NCI-H2196 treated with DMSO at 0.1 percent for 48 hours (cell line): ENCODE results near the gene GRIPAP1.

Experiments
- DNase-seq: peaks from one replicate; lab custom pipeline; 2025; ENCODE audit not compliant: unreplicated experiment; lab: John Stamatoyannopoulos, UW

Gene GRIPAP1

DNA sequence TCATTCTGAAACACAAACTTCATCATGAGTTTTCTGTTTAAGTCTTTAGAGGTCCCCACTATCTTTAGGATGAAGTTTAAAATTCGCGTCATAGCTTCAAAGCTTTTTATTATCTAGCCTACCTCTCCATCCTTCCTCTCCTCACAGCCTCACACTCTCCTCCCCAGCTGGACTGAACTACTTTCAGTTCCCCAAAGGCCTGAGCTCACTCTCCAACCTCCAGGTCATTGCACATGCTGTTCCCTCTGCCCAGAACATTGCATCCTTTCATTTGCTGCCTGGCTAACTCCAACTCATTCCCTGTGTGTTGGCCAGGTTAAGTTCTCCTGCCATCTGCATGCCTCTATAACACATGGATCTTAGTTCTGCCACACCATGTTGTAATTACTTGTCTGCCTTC, 41.8 kb downstream of the GRIPAP1 start:
- no peak for DNase-seq

- DNase-seq: no peak
Measured at GRCh38 chrX:48958635-48959094, 43.4 kb downstream of the GRIPAP1 start.

DNA sequence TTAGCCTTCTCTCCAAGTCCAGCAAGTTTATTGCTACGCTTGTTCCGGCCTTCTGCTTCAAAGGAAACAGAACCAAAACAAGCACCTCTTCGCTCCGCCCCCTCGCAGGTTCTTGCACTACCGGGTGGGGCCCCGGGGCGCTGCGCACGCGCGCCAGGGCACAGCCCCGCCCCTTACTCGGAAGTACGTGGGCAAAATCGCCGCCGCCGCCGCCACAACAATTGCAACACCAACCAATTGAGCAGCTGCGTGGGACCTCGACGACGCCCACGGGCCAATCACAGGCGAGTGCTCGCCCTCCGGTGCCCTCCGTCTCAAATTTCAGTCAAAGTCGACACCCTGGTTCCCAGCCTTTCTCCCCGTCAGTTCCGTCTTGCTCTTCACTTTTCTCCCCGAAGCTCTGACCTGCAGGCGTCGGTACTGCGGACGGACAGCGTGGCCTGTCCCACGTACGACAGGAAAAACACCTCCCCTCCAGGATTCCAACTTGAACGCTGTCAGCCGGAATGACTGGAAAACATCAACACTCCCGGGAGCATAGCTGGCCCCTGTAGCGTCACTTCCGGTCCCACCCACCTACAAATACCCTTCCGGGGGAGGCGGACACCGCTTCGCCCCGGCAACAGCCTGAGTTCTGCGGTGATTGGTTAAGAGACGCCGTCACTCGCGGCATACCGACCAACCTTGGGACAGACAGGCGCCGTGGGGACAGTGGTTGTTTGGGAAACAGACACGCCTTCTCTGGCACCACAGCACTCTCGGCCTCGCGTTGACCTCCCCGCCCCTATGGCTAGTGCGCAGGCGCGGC, 44.0 kb downstream of the GRIPAP1 start:
- peak; percentile 93 for DNase-seq

- DNase-seq: peak; percentile 51
Measured at GRCh38 chrX:48957477-48957826, 44.6 kb downstream of the GRIPAP1 start, which contains the start of gene OTUD5. Gene OTUD5 (minus strand): TSS chrX:48957607. CDS start chrX:48957570, 37 bp downstream.

DNA sequence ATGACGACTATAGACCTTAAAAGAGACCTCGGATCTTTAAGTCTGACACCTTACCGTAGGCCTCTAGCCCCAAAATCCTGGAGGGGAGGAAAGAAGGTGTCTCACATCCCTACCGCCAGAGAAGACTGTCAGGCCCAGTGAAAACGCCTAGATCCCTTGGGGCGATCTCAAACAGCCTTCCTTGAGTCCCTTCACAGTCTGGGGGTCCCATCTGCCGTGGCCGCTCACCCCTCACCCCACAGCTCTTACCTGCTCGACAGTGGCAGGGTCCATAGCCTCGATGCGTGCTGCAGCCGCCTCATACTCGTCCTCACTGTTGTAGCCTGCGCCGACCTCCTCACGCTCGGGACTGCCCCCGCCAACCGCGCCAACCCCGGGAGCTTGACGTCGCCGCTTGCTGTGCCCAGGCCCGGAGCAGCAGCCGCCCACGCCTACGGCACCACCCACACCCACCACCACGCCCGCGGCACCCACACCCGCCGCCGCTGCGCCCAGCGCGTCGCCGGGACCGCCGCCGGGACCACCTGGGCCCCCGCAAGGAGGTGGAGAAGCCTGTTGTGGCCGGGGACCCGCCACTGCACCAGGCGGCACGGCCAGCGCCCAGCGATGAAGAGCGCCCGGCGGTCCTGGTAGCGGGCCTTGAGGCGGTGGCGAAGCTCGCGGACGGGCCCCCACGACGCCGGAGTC, 45.2 kb downstream of the GRIPAP1 start:
- DNase-seq: no peak

DNA sequence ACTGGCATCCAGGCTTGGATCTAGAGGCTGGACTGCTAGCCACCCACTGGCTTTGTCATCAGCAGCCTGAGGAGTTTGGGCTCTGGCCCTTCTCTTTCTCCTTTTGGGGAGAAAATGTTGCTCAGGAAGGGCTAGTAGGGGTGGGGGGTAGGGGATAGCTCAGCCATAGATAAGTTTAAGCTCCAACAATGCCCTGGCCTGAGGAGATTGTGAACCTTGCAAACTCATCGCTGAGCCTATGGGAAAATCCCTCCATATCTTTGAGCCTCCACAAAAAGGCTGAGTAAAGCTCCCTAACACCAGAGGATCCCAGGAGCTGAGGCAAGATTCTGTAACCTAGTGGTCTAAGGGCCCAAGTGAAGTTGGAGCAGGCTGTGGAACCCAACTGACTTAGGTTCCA, 53.5 kb downstream of the GRIPAP1 start:
- no peak for DNase-seq

DNA sequence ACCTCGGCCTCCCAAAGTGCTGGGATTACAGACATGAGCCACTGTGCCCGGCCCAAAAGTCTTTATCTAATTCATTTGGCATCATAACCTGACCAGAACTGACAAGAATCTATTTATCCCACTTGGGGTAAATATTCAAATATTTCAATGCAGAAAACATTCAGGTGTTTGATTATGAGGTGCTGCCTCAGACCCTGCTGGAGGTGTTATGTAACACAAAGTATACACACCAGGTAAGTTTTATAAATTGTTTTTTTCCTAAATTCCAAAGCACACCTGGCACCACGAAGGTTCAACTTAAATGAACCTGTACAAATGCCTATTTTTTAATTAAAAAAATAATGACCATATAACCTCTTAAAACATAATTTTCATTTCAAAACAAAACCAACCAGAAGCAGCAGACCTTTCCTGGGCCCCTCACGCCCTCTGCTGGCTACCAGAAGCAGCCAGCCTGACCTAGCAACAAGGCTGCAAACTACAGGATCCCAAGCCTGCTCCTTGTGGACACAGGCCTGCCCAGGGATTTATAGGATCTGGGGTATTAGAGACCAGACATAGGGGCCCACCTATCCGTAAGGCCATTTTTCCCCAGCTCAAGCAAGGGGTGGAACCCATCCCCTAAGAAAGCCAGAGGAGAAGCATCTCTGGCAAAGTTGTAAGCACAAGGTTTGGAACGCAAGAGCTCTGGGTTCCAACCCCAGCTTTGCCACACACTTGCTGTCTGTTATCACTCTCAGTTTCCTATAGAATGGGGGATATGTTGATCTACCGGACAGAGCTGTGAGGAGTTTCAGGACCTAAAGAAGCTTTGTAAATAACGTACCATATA, 56.3 kb downstream of the GRIPAP1 start:
- DNase-seq: no peak

DNA sequence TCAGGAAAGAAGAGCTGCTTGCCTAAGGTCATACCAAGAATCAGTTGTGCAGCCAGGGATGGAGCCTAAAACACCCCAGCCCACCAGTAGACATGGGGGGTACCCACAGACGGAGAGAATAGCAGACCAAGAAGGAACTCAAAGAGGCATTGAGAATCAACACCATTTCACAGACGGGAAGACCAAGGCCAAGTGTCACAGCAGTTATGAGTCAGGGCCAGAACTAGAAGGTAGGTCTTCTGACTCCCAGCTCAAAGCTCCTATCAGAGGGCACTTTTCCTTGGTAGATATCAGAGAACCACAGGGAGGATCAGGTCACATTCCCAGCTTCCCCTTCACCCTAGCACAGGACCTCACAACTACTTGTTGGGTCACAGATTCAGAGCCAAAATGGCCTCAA, 59.2 kb downstream of the GRIPAP1 start:
- DNase-seq: no peak

DNA sequence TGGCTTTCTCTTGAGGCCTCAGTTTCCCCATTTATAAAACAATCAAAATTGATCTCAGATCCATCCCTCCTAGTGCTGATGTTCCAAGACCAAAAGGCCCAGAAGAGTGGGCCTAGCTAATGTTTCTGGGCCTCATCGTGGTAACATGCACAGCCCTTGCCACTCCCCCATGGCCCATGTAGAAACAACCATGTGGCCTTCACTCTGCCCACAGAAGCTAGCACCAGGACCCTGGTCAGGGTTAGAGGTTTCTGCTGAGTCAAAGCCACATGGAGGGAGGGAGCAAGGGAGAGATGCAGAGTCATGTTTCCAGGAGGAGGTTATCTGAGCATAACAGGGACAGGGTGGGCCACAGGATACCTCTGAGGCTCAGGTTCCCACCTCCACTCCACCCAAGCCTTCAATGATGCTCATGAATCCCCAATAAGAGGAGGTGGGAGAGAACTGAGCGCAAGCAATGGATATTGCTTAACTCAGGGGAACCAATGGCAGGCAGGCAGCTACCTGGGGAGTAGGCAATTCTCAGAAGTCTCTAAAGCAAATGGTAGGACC, 61.6 kb downstream of the GRIPAP1 start:
- DNase-seq: no peak

DNA sequence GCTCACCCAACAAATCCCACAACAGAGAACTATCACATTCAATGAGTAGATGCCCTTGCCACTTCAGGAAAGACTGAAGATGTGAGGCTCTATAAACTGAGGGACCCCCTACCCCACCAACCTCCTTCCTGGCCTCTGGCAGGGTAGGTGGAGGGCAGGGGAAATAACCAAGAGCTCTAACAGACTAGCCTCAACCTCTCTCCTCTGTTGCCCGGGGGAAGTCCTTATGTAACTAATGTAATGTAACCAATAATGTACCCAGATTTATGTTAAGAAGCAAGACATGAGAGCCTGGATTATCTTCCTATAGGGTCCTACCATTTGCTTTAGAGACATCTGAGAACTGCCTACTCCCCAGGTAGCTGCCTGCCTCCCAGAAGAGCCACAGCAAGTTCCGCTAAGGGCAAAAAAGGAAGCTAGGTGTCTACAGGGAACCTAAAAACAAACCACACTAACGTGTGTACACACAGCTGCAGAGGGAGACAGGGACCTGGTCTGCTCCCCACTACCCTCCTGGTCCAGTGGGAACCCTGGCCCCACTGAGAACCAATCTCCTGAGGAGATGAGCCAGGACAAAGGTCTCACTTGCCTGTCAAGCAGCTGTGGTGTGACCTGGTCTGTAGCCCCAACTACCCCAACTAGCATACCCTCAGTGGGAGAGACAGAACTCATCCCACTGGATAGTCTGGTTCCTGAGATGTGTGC, 62.4 kb downstream of the GRIPAP1 start:
- DNase-seq: no peak

DNA sequence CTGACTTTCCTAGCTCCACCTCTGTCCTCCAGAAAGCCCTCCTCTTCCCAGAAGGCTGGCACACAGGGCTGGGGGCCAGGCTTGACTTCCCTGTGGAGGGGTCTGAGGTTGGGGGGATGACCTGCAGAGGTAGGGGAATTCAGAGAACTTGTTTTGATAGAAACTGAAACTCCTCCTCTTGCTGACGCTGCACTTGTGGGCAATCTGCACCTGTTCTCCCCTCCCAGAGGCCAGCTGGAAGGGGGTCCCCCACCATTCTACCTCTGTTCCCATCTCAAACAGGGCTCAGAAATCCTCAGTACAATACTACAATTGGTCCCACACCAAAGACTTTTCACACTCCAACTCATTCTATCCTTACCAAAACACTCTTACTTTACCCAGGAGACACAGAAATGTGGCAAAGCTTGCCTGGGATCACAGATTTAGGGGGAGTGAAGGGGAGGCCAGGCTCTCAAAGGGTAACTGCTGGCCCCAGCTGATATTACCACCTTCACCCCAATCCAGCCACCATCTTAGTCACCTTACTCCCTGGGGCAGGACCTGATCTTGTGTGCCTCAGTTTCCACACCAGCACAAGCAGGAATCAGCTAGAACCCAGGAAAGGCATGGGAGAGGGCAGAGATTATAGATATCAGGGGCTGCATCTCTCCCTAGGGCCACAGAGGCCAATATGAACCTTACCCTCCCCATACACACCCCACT, 63.2 kb downstream of the GRIPAP1 start:
- no peak for DNase-seq

- no peak for DNase-seq
Measured at GRCh38 chrX:48937054-48937907, 64.8 kb downstream of the GRIPAP1 start.

- DNase-seq: no peak
Measured at GRCh38 chrX:48936429-48937053, 65.5 kb downstream of the GRIPAP1 start.

- no peak for DNase-seq
Measured at GRCh38 chrX:48935301-48935670, 66.8 kb downstream of the GRIPAP1 start.

GRCh38 chrX:48934581-48935300, 67.3 kb downstream of the GRIPAP1 start:
- DNase-seq: no peak

- no peak for DNase-seq
Measured at GRCh38 chrX:48933757-48934156, 68.3 kb downstream of the GRIPAP1 start.

- no peak for DNase-seq
Measured at GRCh38 chrX:48927736-48928382, 74.2 kb downstream of the GRIPAP1 start.

GRCh38 chrX:48927123-48927522, 74.9 kb downstream of the GRIPAP1 start:
- no peak for DNase-seq
